HuH-7 (cell line): ENCODE data around the gene SLC20A1.

Experiments
- DNase-seq: peaks from one replicate; pipeline ENCODE4 v3.0.0; 2011; ENCODE audit warnings: low spot score

Gene SLC20A1

GRCh38 chr2:112709703-112710102, 64.0 kb downstream of the SLC20A1 start:
- no peak for DNase-seq

GRCh38 chr2:112710956-112711750, 65.4 kb downstream of the SLC20A1 start:
- DNase-seq: no peak

- no peak for DNase-seq
These were observed 66.7 kb downstream of the SLC20A1 start for GRCh38 chr2:112712465-112712864.

- DNase-seq: no peak
These were observed 67.3 kb downstream of the SLC20A1 start for GRCh38 chr2:112712903-112713584.
